WTC11 (cell line): ENCODE data around the gene MRPS22. TPM values are rescaled to one million over a fixed set of nuclear protein-coding genes. Genes with fewer than 3 reads are reported as not detected.
"Not testable (repeated sequence)": the region's sequence is repeated elsewhere in the genome, so short reads cannot be mapped to it uniquely, and the experiment has no call there.

Experiments
- ATAC-seq: fragments of 200-7000 bp; cut with Tn5 transposase; 2 replicates; pipeline ENCODE4 v1.10.0; 2021; ENCODE audit warnings: mild to moderate bottlenecking, moderate library complexity
- CTCF ChIA-PET: fragments of 300-600 bp; sonication (Branson Sonifier 250); formaldehyde crosslinking; loops from one replicate; lab custom pipeline; 2021; ENCODE audit warnings: antibody characterized with exemption; lab: Charles Lee
- POLR2A ChIA-PET: fragments of 350-600 bp; sonication (Branson Sonifier 250); formaldehyde crosslinking; loops from one replicate; lab custom pipeline; 2021; ENCODE audit warnings: antibody characterized with exemption; lab: Charles Lee
- DNase-seq: peaks from one replicate; pipeline ENCODE4 v3.0.0; 2021; ENCODE audit warnings: low spot score
- H3K27ac Mint-ChIP-seq: 2 replicates; pipeline ENCODE4 v1.8.0; 2021; ENCODE audit warnings: mixed read lengths
- H3K27me3 Mint-ChIP-seq: 2 replicates; pipeline ENCODE4 v1.8.0; 2021; ENCODE audit warnings: low read depth, mild to moderate bottlenecking, moderate library complexity, mixed read lengths
- H3K36me3 Mint-ChIP-seq: 2 replicates; pipeline ENCODE4 v1.8.0; 2021; ENCODE audit warnings: mixed read lengths
- H3K4me1 Mint-ChIP-seq: 2 replicates; pipeline ENCODE4 v1.8.0; 2022; ENCODE audit warnings: mixed read lengths
- H3K4me3 Mint-ChIP-seq: 2 replicates; pipeline ENCODE4 v1.8.0; 2021; ENCODE audit warnings: mild to moderate bottlenecking, moderate library complexity, mixed read lengths
- H3K9me3 Mint-ChIP-seq: 2 replicates; pipeline ENCODE4 v1.8.0; 2021; ENCODE audit warnings: mixed read lengths
- AR ChIP-seq: fragments of 250-450 bp; sonication (Bioruptor Pico); IDR thresholded peaks from 2 replicates; pipeline ENCODE4 v1.9.0; 2021; ENCODE audit warnings: mild to moderate bottlenecking
- ARID4B ChIP-seq: sonication (generic); formaldehyde crosslinking; IDR thresholded peaks from 2 replicates; pipeline ENCODE4 v1.8.0; 2023; ENCODE audit warnings: missing genetic modification reagents, mild to moderate bottlenecking, borderline replicate concordance
- ATF2 ChIP-seq: sonication (generic); formaldehyde crosslinking; IDR thresholded peaks from 2 replicates; pipeline ENCODE4 v1.8.1; 2022; ENCODE audit warnings: low read depth, missing genetic modification reagents, borderline replicate concordance
- E2F1 ChIP-seq: sonication (generic); formaldehyde crosslinking; IDR thresholded peaks from 2 replicates; pipeline ENCODE4 v1.8.0; 2022; ENCODE audit warnings: mild to moderate bottlenecking, missing genetic modification reagents
- E2F5 ChIP-seq: sonication (generic); formaldehyde crosslinking; IDR thresholded peaks from 2 replicates; pipeline ENCODE4 v1.8.1; 2022; ENCODE audit warnings: mild to moderate bottlenecking, moderate library complexity, missing genetic modification reagents
- ELF4 ChIP-seq: sonication (generic); formaldehyde crosslinking; IDR thresholded peaks from 2 replicates; pipeline ENCODE4 v1.8.1; 2022; ENCODE audit warnings: low read depth, mild to moderate bottlenecking, moderate library complexity, missing genetic modification reagents
- ETV6 ChIP-seq: sonication (generic); formaldehyde crosslinking; IDR thresholded peaks from 2 replicates; pipeline ENCODE4 v1.8.1; 2022; ENCODE audit warnings: mild to moderate bottlenecking, missing genetic modification reagents
- HMGXB4 ChIP-seq: sonication (generic); formaldehyde crosslinking; IDR thresholded peaks from 2 replicates; pipeline ENCODE4 v1.8.1; 2023; ENCODE audit warnings: mild to moderate bottlenecking, moderate library complexity, missing genetic modification reagents
- IRF1 ChIP-seq: sonication (generic); formaldehyde crosslinking; IDR thresholded peaks from 2 replicates; pipeline ENCODE4 v1.8.0; 2023; ENCODE audit warnings: missing genetic modification reagents
- ZNF671 ChIP-seq: fragments of 250-450 bp; sonication (Bioruptor Pico); IDR thresholded peaks from 2 replicates; pipeline ENCODE4 v1.8.0; 2021; ENCODE audit warnings: mild to moderate bottlenecking
- ZSCAN18 ChIP-seq: fragments of 250-450 bp; sonication (Bioruptor Pico); IDR thresholded peaks from 2 replicates; pipeline ENCODE4 v2.1.2; 2022; ENCODE audit warnings: mild to moderate bottlenecking, moderate library complexity
- total RNA-seq: library from RNA; stranded (reverse); gene quantifications from 3 replicates; pipeline ENCODE4 v1.2.3, GENCODE V29; 2021

MRPS22 gene
- total RNA-seq, 1 experiment from 2014 or later = 44.6 TPM

GRCh38 chr3:139394116-139394515 lies 50.3 kb downstream of the MRPS22 start (continued):
- TF ChIP-seq AR (CRISPR knock-in tag) (no peak), ARID4B (no peak), ATF2 (no peak), E2F1 (CRISPR knock-in tag) (no peak)

- peaks cover 4% of the 10 kb centered on the region; the same call in 1 of the 2 replicates for H3K36me3 Mint-ChIP-seq
- ChIA-PET CTCF (interaction anchor here (1.4 kb wide), 1 partner anchor 31 kb away, joined by 4 read pairs; no protein-coding TSS in a partner anchor), POLR2A (no interaction called here)
- no peak overlapping the region for H3K4me3 Mint-ChIP-seq
- DNase-seq (no peak), ATAC-seq (no peak)
- TF ChIP-seq IRF1 = no peak
- TF ChIP-seq ELF4 = no peak
- no peak for TF ChIP-seq ETV6 (CRISPR knock-in tag)
- no peak for TF ChIP-seq ZSCAN18
- TF ChIP-seq ZNF671 (CRISPR knock-in tag) = no peak
- TF ChIP-seq HMGXB4 (CRISPR knock-in tag) = no peak
- TF ChIP-seq E2F5 (CRISPR knock-in tag) = no peak
- H3K27me3 Mint-ChIP-seq = no peaks in the 10 kb centered on the region
- no peaks in the 10 kb centered on the region; the same call in 1 of the 2 replicates for H3K4me1 Mint-ChIP-seq
- no peak overlapping the region for H3K27ac Mint-ChIP-seq
- peaks cover 8% of the 10 kb centered on the region for H3K9me3 Mint-ChIP-seq
Measured at GRCh38 chr3:139396707-139397106, 52.9 kb downstream of the MRPS22 start.

- POLR2A ChIA-PET, ATAC-seq, CTCF ChIA-PET, H3K4me1 Mint-ChIP-seq, H3K4me3 Mint-ChIP-seq, H3K27ac Mint-ChIP-seq, DNase-seq: not testable (repeated sequence)
- Mint-ChIP-seq H3K27me3 (peaks cover 19% of the 10 kb centered on the region), H3K36me3 (peaks cover 44% of the 10 kb centered on the region), H3K9me3 (peaks cover 50% of the 10 kb centered on the region)
Measured at GRCh38 chr3:139401155-139401554, 57.3 kb downstream of the MRPS22 start.
